Liver (tissue), 9 donors: Measurements from ENCODE around the gene TMEM234. TPM values are rescaled to one million over a fixed set of nuclear protein-coding genes. Genes with fewer than 3 reads are reported as not detected.

ENCODE experiments used
- DNase-seq: peaks from one replicate; pipeline ENCODE4 v3.0.0-alpha.2; 2017; ENCODE audit warnings: low spot score
- H3K27ac ChIP-seq, 2 donors: one replicate each; pipeline ENCODE4 v1.7.0; 2013; ENCODE audit warnings: inconsistent platforms in 2 of 2, low read length in 2 of 2, control low read depth in 1 of 2, low read depth in 1 of 2, mild to moderate bottlenecking in 1 of 2
- H3K27me3 ChIP-seq, 4 donors: one replicate each; pipeline versions ENCODE4 v1.6.1 to v1.7.0; 2013; ENCODE audit warnings: low read length in 3 of 4, inconsistent platforms in 1 of 4, mild to moderate bottlenecking in 1 of 4, moderate library complexity in 1 of 4; ENCODE audit not compliant: control insufficient read depth in 4 of 4, insufficient read depth in 4 of 4
- H3K36me3 ChIP-seq, 4 donors: one replicate each; pipeline versions ENCODE4 v1.6.1 to v1.7.0; 2013; ENCODE audit warnings: low read length in 3 of 4, mild to moderate bottlenecking in 3 of 4, low read depth in 1 of 4, moderate library complexity in 1 of 4; ENCODE audit not compliant: control insufficient read depth in 4 of 4, insufficient read depth in 3 of 4
- H3K4me1 ChIP-seq, 4 donors: one replicate each; pipeline versions ENCODE4 v1.6.1 to v1.7.0; 2013; ENCODE audit warnings: low read length in 3 of 4, mild to moderate bottlenecking in 3 of 4, moderate library complexity in 1 of 4; ENCODE audit not compliant: control insufficient read depth in 4 of 4, insufficient read depth in 4 of 4
- H3K4me3 ChIP-seq, 3 donors: one replicate each; pipeline versions ENCODE4 v1.6.1 to v1.7.0; 2013; ENCODE audit warnings: low read length in 3 of 3, control low read depth in 1 of 3, low read depth in 1 of 3, mild to moderate bottlenecking in 1 of 3
- H3K9ac ChIP-seq, 2 donors: one replicate each; pipeline ENCODE4 v1.7.0; 2013; ENCODE audit warnings: low read length in 2 of 2, mild to moderate bottlenecking in 2 of 2, moderate library complexity in 2 of 2, control low read depth in 1 of 2, low read depth in 1 of 2
- H3K9me3 ChIP-seq, 4 donors: one replicate each; pipeline versions ENCODE4 v1.6.1 to v1.7.0; 2013; ENCODE audit warnings: low read length in 3 of 4; ENCODE audit not compliant: control insufficient read depth in 4 of 4
- EGR1 ChIP-seq, 2 donors: IDR thresholded peaks; 2 replicates each; pipeline ENCODE4 v1.6.1; 2016 to 2018; ENCODE audit warnings: antibody characterized with exemption in 2 of 2, low read depth in 2 of 2
- FOXA1 ChIP-seq: IDR thresholded peaks from 2 replicates; pipeline ENCODE4 v1.6.1; 2016; ENCODE audit warnings: antibody characterized with exemption
- FOXA2 ChIP-seq: IDR thresholded peaks from 2 replicates; pipeline ENCODE4 v1.6.1; 2016; ENCODE audit warnings: antibody characterized with exemption
- GABPA ChIP-seq, 2 donors: IDR thresholded peaks in 1 of 2; conservative IDR thresholded peaks in 1 of 2; 2 replicates each; pipeline ENCODE4 v1.6.1; 2016; ENCODE audit warnings: antibody characterized with exemption in 2 of 2, mild to moderate bottlenecking in 1 of 2, moderate library complexity in 1 of 2
- HNF4A ChIP-seq, 2 donors: conservative IDR thresholded peaks; 2 replicates each; pipeline ENCODE4 v1.6.1; 2016; ENCODE audit warnings: antibody characterized with exemption in 2 of 2, mild to moderate bottlenecking in 2 of 2
- HNF4G ChIP-seq: IDR thresholded peaks from 2 replicates; pipeline ENCODE4 v1.6.1; 2016; ENCODE audit warnings: antibody characterized with exemption
- JUND ChIP-seq, 2 donors: IDR thresholded peaks; 2 replicates each; pipeline ENCODE4 v1.6.1; 2016; ENCODE audit warnings: antibody characterized with exemption in 2 of 2
- NR2F2 ChIP-seq: IDR thresholded peaks from 2 replicates; pipeline ENCODE4 v1.6.1; 2016; ENCODE audit warnings: antibody characterized with exemption
- RAD21 ChIP-seq, 2 donors: IDR thresholded peaks; 2 replicates each; pipeline ENCODE4 v1.6.1; 2016; ENCODE audit warnings: antibody characterized with exemption in 2 of 2, mild to moderate bottlenecking in 2 of 2
- RXRA ChIP-seq, 2 donors: IDR thresholded peaks; 2 replicates each; pipeline ENCODE4 v1.6.1; 2017 to 2018; ENCODE audit warnings: antibody characterized with exemption in 2 of 2, mild to moderate bottlenecking in 1 of 2
- YY1 ChIP-seq: IDR thresholded peaks from 2 replicates; pipeline ENCODE4 v1.6.1; 2016; ENCODE audit warnings: antibody characterized with exemption, mild to moderate bottlenecking
- WGBS: extraction: QIAGEN DNeasy Blood & Tissue Kit; methylation state at CpG from one replicate; pipeline ENCODE4 v1.1.7; 2013; 5-methylcytosine and 5-hydroxymethylcytosine counted together
- polyA plus RNA-seq, 2 donors: library from polyadenylated mRNA; stranded (reverse) in 1 of 2; unstranded in 1 of 2; fragments of 200-250 nt in 1 of 2; fragments of >200 nt in 1 of 2; fragmentation: Nextera tagmentation in 1 of 2; extraction: Ambion mirVana in 1 of 2; gene quantifications; one replicate each; pipeline versions ENCODE4 v1.2.1 to v1.2.3, GENCODE V29; 2013 to 2015
- total RNA-seq, 2 donors: library from RNA; depleted of rRNA; stranded (reverse); fragments of >200 nt; gene quantifications; one replicate each; pipeline ENCODE4 v1.2.3, GENCODE V29; 2014
- TF ChIP-seq, protein P1 (sequence below): fragments of 150-350 bp; IDR thresholded peaks from 2 replicates; pipeline ENCODE4 v1.5.1; 2017; ENCODE audit warnings: improper control_type of control experiment, low read depth, low read length; ENCODE audit not compliant: missing input control
- TF ChIP-seq, protein P2 (sequence below): IDR thresholded peaks from 2 replicates; pipeline ENCODE4 v1.6.1; 2016; ENCODE audit warnings: antibody characterized with exemption
- TF ChIP-seq, protein P3 (sequence below): IDR thresholded peaks from 2 replicates; pipeline ENCODE4 v1.6.1; 2016; ENCODE audit warnings: antibody characterized with exemption
- TF ChIP-seq, protein P4 (sequence below): IDR thresholded peaks from 2 replicates; pipeline ENCODE4 v1.6.1; 2016; ENCODE audit warnings: antibody characterized with exemption
- donor health status: healthy.
- donor health status: healthy.
- donor health status: healthy.
- donor health status: healthy.
- donor health status: healthy.

The TMEM234 gene
- total and polyA plus RNA-seq, 4 donors = 5.4 to 6.8 (median 6.1) TPM

DNA sequence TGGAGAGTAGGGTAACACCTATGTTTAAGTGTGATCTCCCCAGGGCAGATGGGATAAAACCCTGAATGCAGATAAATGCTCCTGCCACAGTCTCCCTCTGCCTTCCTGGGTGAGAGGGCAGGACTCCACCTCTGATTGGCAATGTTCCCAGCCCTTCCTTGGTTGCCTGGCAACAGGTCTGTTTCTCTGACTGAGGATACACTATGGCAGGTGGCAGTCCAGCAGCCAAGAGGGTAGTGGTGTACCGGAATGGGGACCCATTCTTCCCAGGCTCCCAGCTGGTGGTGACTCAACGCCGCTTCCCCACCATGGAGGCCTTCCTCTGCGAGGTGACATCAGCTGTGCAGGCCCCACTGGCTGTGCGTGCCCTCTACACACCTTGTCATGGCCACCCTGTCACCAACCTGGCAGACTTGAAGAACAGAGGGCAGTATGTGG, 13.2 kb downstream of the TMEM234 start, which contains the start of gene DCDC2B:
Gene DCDC2B (plus strand): TSS at position 199 of the 438 bp plus-strand sequence. CDS start 5 bp downstream, at position 204.
- Histone ChIP-seq H3K27me3 (no peaks in the 10 kb centered on the region), H3K9ac (no peak within 1 kb of the TSS), H3K9me3 (no peaks in the 10 kb centered on the region), H3K4me1 (peaks cover 3 to 15% (median 12%) of the 10 kb centered on the region in 4 donors), H3K36me3 (no peaks in the 10 kb centered on the region), H3K27ac (no peak within 1 kb of the TSS), H3K4me3 (no peak within 1 kb of the TSS)
- 90% methylated on average over 5 of the region's 5 CpGs for WGBS
- DNase-seq = peak; percentile 65
- TF ChIP-seq HNF4A (conservative IDR thresholded peaks at IDR 0.05) (no peak), RAD21 (IDR thresholded peaks at IDR 0.05) (no peak), NR2F2 (no peak), YY1 (no peak), GABPA (IDR thresholded peaks at IDR 0.05 in 1 of 2, conservative IDR thresholded peaks at IDR 0.05 in 1 of 2) (no peak), FOXA1 (no peak), HNF4G (no peak)
- TF ChIP-seq, protein P1, sequence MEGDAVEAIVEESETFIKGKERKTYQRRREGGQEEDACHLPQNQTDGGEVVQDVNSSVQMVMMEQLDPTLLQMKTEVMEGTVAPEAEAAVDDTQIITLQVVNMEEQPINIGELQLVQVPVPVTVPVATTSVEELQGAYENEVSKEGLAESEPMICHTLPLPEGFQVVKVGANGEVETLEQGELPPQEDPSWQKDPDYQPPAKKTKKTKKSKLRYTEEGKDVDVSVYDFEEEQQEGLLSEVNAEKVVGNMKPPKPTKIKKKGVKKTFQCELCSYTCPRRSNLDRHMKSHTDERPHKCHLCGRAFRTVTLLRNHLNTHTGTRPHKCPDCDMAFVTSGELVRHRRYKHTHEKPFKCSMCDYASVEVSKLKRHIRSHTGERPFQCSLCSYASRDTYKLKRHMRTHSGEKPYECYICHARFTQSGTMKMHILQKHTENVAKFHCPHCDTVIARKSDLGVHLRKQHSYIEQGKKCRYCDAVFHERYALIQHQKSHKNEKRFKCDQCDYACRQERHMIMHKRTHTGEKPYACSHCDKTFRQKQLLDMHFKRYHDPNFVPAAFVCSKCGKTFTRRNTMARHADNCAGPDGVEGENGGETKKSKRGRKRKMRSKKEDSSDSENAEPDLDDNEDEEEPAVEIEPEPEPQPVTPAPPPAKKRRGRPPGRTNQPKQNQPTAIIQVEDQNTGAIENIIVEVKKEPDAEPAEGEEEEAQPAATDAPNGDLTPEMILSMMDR = no peak
- TF ChIP-seq, protein P2, sequence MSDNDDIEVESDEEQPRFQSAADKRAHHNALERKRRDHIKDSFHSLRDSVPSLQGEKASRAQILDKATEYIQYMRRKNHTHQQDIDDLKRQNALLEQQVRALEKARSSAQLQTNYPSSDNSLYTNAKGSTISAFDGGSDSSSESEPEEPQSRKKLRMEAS = no peak
- TF ChIP-seq, protein P3, sequence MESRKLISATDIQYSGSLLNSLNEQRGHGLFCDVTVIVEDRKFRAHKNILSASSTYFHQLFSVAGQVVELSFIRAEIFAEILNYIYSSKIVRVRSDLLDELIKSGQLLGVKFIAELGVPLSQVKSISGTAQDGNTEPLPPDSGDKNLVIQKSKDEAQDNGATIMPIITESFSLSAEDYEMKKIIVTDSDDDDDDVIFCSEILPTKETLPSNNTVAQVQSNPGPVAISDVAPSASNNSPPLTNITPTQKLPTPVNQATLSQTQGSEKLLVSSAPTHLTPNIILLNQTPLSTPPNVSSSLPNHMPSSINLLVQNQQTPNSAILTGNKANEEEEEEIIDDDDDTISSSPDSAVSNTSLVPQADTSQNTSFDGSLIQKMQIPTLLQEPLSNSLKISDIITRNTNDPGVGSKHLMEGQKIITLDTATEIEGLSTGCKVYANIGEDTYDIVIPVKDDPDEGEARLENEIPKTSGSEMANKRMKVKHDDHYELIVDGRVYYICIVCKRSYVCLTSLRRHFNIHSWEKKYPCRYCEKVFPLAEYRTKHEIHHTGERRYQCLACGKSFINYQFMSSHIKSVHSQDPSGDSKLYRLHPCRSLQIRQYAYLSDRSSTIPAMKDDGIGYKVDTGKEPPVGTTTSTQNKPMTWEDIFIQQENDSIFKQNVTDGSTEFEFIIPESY = no peak

DNA sequence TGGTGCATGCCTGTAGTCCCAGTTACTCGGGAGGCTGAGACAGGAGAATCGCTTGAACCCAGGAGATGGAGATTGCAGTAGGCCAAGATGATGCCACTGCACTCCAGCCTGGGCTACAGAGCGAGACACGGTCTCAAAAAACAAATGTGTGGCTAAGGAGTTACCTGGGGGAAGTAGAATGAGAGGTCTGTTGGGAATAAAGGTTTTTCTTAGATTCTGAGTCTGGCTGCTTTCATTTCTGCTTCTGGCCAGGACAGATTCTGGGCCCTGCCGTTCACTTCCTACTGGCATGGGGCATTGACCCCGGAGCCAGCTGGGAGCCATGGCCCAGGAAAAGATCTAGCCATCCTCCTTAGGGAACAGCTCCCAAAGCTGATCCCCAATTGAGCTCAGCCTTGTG, 13.7 kb downstream of the TMEM234 start:
- Histone ChIP-seq H3K36me3 (no peaks in the 10 kb centered on the region), H3K4me1 (peaks cover 3 to 15% (median 12%) of the 10 kb centered on the region in 4 donors), H3K9ac (no peak overlapping the region), H3K4me3 (no peak overlapping the region), H3K9me3 (no peaks in the 10 kb centered on the region), H3K27me3 (no peaks in the 10 kb centered on the region), H3K27ac (no peak overlapping the region)
- TF ChIP-seq RXRA (IDR thresholded peaks at IDR 0.05) = peak in 1 of 2 donors; percentile 41
- no peak for TF ChIP-seq FOXA2
- TF ChIP-seq NR2F2 = no peak
- DNase-seq = no peak
- 75% methylated on average over 6 of the region's 6 CpGs for WGBS

DNA sequence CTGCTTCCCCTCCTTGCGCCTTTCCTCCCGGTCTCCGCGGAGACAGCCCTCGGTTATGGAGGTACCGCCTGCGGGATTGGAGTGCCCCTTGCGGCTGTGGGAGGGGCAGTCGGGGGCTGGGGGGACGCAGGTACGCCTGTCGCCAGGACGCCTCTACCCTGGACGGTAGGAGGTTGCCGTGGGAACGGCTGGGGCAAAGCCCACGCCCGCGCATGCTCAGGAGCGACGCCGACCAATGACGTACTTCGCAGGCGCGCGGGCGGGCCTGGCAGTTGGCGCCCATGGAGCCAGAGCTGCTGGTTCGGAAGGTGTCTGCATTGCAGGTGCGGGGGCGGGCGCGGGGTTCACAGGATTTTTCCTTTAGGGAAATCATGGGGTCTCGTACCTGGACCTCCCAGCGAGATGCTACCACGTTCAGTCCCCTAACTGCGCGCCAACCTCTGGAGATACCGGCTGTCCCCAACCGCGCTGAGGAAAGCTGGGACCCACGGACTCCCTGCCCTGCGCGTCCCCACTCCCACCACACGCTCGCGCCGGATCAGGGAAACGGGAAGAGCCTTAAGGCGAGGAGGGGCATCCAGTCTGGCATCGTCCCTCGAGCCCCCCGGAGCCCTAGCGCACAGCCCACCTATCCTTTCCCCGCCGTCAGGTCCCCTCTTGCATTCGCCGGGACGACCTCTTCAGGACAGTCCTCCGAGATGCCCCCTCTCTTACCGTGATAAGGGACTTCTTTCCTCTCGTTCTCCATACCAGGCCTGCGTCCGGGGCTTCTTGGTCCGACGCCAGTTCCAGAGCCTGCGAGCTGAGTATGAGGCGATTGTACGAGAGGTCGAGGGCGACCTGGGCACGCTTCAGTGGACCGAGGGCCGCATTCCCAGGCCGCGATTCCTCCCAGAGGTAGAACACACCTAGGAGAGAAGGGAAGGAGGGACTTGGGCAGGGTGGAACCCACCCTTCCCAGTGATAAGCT, 16.5 kb downstream of the TMEM234 start, which contains the start of gene IQCC:
Gene IQCC (plus strand): TSS at position 271 of the 970 bp plus-strand sequence. CDS start 11 bp downstream, at position 282.
- WGBS = 1% methylated on average over 77 of the region's 77 CpGs
- H3K27ac ChIP-seq = no peak within 1 kb of the TSS

More for the DNA sequence above, 16.5 kb downstream of the TMEM234 start, which contains the start of gene IQCC:
- TF ChIP-seq, protein P4, sequence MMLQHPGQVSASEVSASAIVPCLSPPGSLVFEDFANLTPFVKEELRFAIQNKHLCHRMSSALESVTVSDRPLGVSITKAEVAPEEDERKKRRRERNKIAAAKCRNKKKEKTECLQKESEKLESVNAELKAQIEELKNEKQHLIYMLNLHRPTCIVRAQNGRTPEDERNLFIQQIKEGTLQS = no peak
- TF ChIP-seq, protein P3 = no peak
- TF ChIP-seq YY1 (peak; percentile 78), EGR1 (IDR thresholded peaks at IDR 0.05; ENCODE audit: low read depth in 2 of 2) (peak; percentile 93 to 98), JUND (IDR thresholded peaks at IDR 0.05) (no peak), NR2F2 (no peak), GABPA (IDR thresholded peaks at IDR 0.05 in 1 of 2, conservative IDR thresholded peaks at IDR 0.05 in 1 of 2) (no peak), HNF4A (conservative IDR thresholded peaks at IDR 0.05) (no peak), HNF4G (no peak)
- Histone ChIP-seq H3K27me3 (no peaks in the 10 kb centered on the region), H3K4me3 (peak within 1 kb of the TSS; percentile 62 to 74 (median 64)), H3K9ac (peak within 1 kb of the TSS; percentile 49 to 66), H3K4me1 (peaks cover 3 to 26% (median 16%) of the 10 kb centered on the region in 4 donors), H3K9me3 (no peaks in the 10 kb centered on the region), H3K36me3 (no peaks in the 10 kb centered on the region)
- peak; percentile 87 for DNase-seq
